HG02571 (cell line): ENCODE measurements around the gene CCDC142.
"Not testable (repeated sequence)": the region's sequence is repeated elsewhere in the genome, so short reads cannot be mapped to it uniquely, and the experiment has no call there.

Experiments used
- ATAC-seq: cut with Tn5 transposase; IDR thresholded peaks from one replicate; pipeline ENCODE4 v1.9.1; 2021; ENCODE audit warnings: mild to moderate bottlenecking, moderate library complexity; ENCODE audit not compliant: unreplicated experiment

The CCDC142 gene

DNA sequence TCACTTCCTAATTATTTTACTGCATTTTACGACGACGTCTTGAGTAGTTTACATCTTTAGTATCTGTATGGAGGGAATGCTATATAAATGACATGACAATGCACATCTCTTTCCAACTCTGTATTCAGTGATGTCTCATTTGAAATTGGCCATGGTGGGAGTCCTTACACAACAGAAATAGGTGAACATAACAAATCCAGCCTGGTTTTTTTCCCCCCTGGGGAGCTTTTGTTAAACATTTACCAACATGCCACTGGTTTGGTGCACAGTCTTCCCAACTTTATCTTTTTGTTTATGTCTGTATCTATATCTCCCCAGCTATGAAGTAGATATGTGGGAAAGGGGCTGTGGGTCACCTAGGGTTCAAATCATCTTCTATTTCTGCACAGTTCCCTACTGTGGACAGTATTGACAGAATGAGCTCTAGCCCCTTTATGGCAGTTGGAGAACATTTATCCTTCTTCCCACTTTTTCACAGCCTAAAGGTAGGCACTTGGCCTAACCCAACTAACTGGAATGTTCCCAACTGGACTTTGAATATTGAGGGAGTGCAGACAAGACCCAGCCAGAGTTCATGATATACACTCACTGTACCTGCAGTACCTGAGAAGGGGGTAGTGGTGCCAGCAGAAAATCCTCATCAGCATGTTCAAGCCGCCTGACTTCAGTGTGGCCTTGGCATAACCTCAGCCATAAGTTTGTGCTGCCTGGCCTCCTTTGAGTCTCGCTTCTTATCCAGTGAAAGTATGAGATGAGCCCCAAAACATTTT, 35.4 kb downstream of the CCDC142 start:
- no peak for ATAC-seq

DNA sequence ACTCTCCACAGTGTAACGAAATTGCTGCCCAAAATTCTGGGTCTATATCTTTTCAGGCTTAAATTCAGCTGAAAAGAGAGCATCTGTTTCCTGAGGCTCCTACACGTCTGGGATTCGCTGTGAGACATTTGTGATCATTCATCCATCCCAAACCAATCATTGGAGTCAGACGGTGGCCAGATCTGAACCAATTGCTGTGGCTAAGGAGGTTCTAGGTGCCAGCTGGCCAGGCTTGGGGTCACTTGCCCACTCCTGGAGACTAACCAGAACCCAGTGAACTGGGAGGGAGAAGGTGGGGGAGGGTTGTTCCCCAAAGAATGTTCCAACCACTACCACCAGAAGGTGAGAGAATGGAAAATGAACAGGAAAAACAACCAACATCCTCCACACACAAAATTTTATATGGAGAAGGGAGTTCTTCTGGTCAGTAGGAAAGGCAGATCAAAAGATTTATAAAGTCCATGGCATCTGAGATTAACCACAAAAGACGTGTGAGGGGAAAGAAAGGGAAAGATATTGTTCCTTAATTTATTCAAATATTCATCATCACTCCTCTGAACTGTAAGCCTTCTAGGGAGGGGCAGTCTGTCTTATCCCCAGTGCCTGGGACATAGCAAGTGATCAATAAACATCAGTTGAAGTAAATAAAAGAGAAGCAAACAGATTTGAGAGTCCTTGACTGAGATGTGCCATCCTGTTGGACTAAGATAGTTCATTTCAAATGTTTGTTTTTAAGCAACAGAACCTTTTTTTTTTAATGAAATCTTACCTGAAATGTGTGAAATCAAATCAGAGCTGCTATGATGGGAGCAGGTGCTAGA, 38.1 kb downstream of the CCDC142 start:
- no peak for ATAC-seq

GRCh38 chr2:74442483-74443297, 40.1 kb downstream of the CCDC142 start:
- ATAC-seq = not testable (repeated sequence)

DNA sequence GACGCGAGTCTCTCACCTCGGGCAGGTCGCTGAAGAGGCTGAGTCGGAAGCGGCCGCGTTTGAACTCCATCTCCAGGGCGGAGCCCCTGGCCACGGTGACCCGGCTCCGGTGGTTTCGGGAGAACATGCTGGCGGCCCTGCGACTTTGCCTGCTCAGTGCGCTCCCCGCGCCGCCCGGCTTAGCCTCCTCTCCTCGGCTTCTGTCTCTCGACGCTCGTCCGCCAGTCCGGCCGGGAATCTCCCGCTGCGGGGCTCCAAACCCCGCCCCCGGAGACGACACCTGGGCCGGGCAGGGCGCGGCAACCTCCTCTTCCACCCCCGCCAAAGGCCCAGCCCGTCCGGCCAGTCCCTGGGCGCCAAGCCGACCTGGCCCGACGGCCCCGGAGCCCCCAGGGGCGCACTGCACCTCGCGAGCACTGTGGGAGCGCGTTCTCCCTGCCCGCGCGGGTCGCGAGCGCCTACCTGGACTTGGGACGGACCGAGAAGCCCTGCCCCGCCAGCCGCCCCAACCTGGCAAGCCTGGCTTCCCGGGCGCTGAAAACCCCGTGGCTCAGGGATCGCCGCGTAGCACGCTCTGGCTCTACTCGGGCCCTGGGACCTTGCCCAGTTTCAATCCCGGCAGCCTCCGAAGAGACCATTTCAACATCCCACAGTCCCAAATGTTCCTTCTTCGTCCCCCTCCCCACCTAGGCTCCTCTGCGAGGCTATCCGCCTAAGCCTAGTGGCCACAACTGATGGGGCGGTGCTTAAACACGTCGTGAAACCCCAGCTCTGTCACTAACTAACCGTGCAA, 40.9 kb downstream of the CCDC142 start, which contains the start of gene RTKN:
TSS of gene RTKN (minus strand) at position 248 of the 793 bp plus-strand sequence. CDS start at position 127, 121 bp downstream.
- ATAC-seq = no peak

GRCh38 chr2:74441170-74441689, 41.6 kb downstream of the CCDC142 start:
- ATAC-seq = no peak

- ATAC-seq = peak; percentile 87
These were observed 42.2 kb downstream of the CCDC142 start for GRCh38 chr2:74440378-74441169.

- no peak for ATAC-seq
These were observed 42.9 kb downstream of the CCDC142 start for GRCh38 chr2:74439803-74440377.

- ATAC-seq = no peak
These were observed 43.4 kb downstream of the CCDC142 start for GRCh38 chr2:74439373-74439772.

- ATAC-seq = no peak
These were observed 44.5 kb downstream of the CCDC142 start for GRCh38 chr2:74438248-74438647.

GRCh38 chr2:74436848-74437695, 45.7 kb downstream of the CCDC142 start:
- no peak for ATAC-seq

GRCh38 chr2:74436111-74436805, 46.5 kb downstream of the CCDC142 start:
- ATAC-seq = no peak

- ATAC-seq = no peak
These were observed 52.3 kb downstream of the CCDC142 start for GRCh38 chr2:74430502-74430901.

DNA sequence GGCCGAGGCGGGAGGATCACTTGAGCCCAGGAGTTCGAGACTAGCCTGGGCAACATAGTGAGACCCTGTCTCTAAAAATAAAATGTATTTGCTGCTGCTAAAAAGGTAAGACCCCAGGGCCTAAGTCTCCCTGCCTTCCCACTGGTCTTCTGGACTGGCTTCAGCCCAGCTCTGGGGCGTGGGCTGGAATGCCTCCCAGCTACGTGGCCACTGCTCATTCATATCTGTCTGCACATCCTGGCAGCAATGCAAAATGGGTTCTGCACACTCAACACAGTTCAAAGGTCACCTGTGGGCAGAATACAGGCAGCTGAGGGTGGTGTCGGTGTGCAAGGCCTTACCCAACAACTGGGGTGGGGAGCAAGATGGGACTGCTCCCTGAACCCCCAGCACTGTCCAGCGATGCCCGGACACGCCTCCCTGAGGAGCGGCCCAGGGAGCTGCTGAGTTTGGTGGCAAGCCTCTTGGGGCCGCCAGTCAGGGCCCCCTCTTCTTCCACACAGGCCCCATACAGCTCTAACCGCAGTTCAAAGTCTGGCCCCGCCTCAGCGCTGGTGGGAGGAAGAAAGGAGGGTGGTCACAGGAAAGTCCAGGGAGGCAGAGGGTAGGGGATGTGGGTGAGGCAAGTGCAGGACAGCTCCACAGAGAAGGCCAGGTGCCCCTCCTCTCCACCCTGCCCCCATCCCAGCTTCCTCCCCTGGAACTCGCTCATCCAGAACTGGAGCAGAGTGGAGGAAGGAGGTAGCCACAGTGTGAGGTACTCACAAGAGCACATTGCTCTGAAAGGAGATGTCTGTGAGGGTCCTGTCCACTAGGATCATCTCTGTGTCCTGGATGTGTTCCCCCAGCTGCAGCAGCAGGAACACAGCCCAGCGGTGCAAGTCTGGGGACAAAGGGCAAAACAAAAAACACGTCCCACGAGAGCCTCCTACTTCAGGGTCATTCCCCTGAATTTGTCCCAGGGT, 53.0 kb downstream of the CCDC142 start:
- ATAC-seq = no peak

- no peak for ATAC-seq
These were observed 54.1 kb downstream of the CCDC142 start for GRCh38 chr2:74428675-74429074.

- no peak for ATAC-seq
These were observed 55.2 kb downstream of the CCDC142 start for GRCh38 chr2:74427551-74427950.

GRCh38 chr2:74426181-74426758, 56.5 kb downstream of the CCDC142 start:
- ATAC-seq = no peak
